ENCODE results near the gene RRM2. TPM values are rescaled to one million over a fixed set of nuclear protein-coding genes. Genes with fewer than 3 reads are reported as not detected.
A peak's percentile ranks its signal among the peaks of the same experiment; 100 is the strongest.

The RRM2 gene
- total and polyA plus RNA-seq, 5 donors from 2014 or later: 7.9 to 25.8 (median 9.3) TPM

GRCh38 chr2:10109311-10109710, 13.2 kb upstream of the RRM2 start:
- peaks cover 0 to 4% (median 0%) of the 10 kb centered on the region in 4 donors for H3K4me1 Mint-ChIP-seq
- no peak overlapping the region for H3K4me3 Mint-ChIP-seq
- H3K9me3 Mint-ChIP-seq: peaks cover 0 to 8% (median 2%) of the 10 kb centered on the region in 7 donors
- no peak overlapping the region for H3K27ac Mint-ChIP-seq
- no peak overlapping the region for H3K27ac ChIP-seq (ENCODE audit: insufficient read depth, low read length, poor library complexity, severe bottlenecking)
- no peaks in the 10 kb centered on the region for H3K36me3 ChIP-seq (ENCODE audit: control insufficient read depth, insufficient read depth, low read length)
- no peaks in the 10 kb centered on the region for H3K36me3 Mint-ChIP-seq
- H3K4me1 ChIP-seq (ENCODE audit: control insufficient read depth, insufficient read depth, low read length, poor library complexity, severe bottlenecking): no peaks in the 10 kb centered on the region
- no peak overlapping the region for H3K4me3 ChIP-seq (ENCODE audit: low read depth, low read length)
- ATAC-seq (ENCODE audit: low read depth in 2 of 2) (no peak), DNase-seq (no peak)
- H3K27me3 ChIP-seq (ENCODE audit: control insufficient read depth, insufficient read depth, low read length): no peaks in the 10 kb centered on the region
- H3K27me3 Mint-ChIP-seq: no peaks in the 10 kb centered on the region
- H3K9me3 ChIP-seq (ENCODE audit: control insufficient read depth in 2 of 2, low read length in 2 of 2): no peaks in the 10 kb centered on the region

- no peaks in the 10 kb centered on the region for H3K36me3 ChIP-seq (ENCODE audit: control insufficient read depth, insufficient read depth, low read length)
- Mint-ChIP-seq H3K27me3 (peaks cover 6% of the 10 kb centered on the region), H3K4me3 (peak overlapping the region; percentile 19 to 95 (median 64)), H3K27ac (no peak overlapping the region), H3K9me3 (no peaks in the 10 kb centered on the region), H3K36me3 (no peaks in the 10 kb centered on the region), H3K4me1 (peaks cover 13 to 43% (median 21%) of the 10 kb centered on the region in 4 donors)
- H3K27ac ChIP-seq (ENCODE audit: insufficient read depth, low read length, poor library complexity, severe bottlenecking): no peak overlapping the region
- H3K27me3 ChIP-seq (ENCODE audit: control insufficient read depth, insufficient read depth, low read length): no peaks in the 10 kb centered on the region
- no peak overlapping the region for H3K4me3 ChIP-seq (ENCODE audit: low read depth, low read length)
- H3K9me3 ChIP-seq (ENCODE audit: control insufficient read depth in 2 of 2, low read length in 2 of 2): no peaks in the 10 kb centered on the region
- no peak for DNase-seq
- no peak for ATAC-seq (ENCODE audit: low read depth in 2 of 2)
- peaks cover 36% of the 10 kb centered on the region for H3K4me1 ChIP-seq (ENCODE audit: control insufficient read depth, insufficient read depth, low read length, poor library complexity, severe bottlenecking)
These were observed 3.6 kb upstream of the RRM2 start for GRCh38 chr2:10119027-10119325.

GRCh38 chr2:10119601-10120157, 2.9 kb upstream of the RRM2 start:
- peak overlapping the region; percentile 83 for H3K27ac ChIP-seq (ENCODE audit: insufficient read depth, low read length, poor library complexity, severe bottlenecking)
- Mint-ChIP-seq H3K4me3 (peak overlapping the region; percentile 95 to 99 (median 96)), H3K9me3 (no peaks in the 10 kb centered on the region), H3K27ac (peak overlapping the region; percentile 14 to 98 (median 92)), H3K4me1 (peaks cover 17 to 48% (median 26%) of the 10 kb centered on the region in 4 donors), H3K27me3 (peaks cover 6% of the 10 kb centered on the region), H3K36me3 (no peaks in the 10 kb centered on the region)
- H3K4me1 ChIP-seq (ENCODE audit: control insufficient read depth, insufficient read depth, low read length, poor library complexity, severe bottlenecking): peaks cover 42% of the 10 kb centered on the region
- DNase-seq (no peak), ATAC-seq (ENCODE audit: low read depth in 2 of 2) (no peak)
- no peaks in the 10 kb centered on the region for H3K9me3 ChIP-seq (ENCODE audit: control insufficient read depth in 2 of 2, low read length in 2 of 2)
- no peaks in the 10 kb centered on the region for H3K36me3 ChIP-seq (ENCODE audit: control insufficient read depth, insufficient read depth, low read length)
- H3K4me3 ChIP-seq (ENCODE audit: low read depth, low read length): no peak overlapping the region
- H3K27me3 ChIP-seq (ENCODE audit: control insufficient read depth, insufficient read depth, low read length): no peaks in the 10 kb centered on the region

- Histone ChIP-seq H3K9me3 (ENCODE audit: control insufficient read depth in 2 of 2, low read length in 2 of 2) (no peaks in the 10 kb centered on the region), H3K27me3 (ENCODE audit: control insufficient read depth, insufficient read depth, low read length) (no peaks in the 10 kb centered on the region), H3K4me3 (ENCODE audit: low read depth, low read length) (peak overlapping the region; percentile 61), H3K4me1 (ENCODE audit: control insufficient read depth, insufficient read depth, low read length, poor library complexity, severe bottlenecking) (peaks cover 49% of the 10 kb centered on the region), H3K36me3 (ENCODE audit: control insufficient read depth, insufficient read depth, low read length) (no peaks in the 10 kb centered on the region), H3K27ac (ENCODE audit: insufficient read depth, low read length, poor library complexity, severe bottlenecking) (peak overlapping the region; percentile 83)
- Mint-ChIP-seq H3K36me3 (no peaks in the 10 kb centered on the region), H3K27me3 (peaks cover 6% of the 10 kb centered on the region), H3K27ac (peak overlapping the region; percentile 89 to 98 (median 92)), H3K4me3 (peak overlapping the region; percentile 95 to 99 (median 97)), H3K9me3 (peaks cover 0 to 1% (median 0%) of the 10 kb centered on the region in 7 donors), H3K4me1 (peaks cover 17 to 55% (median 31%) of the 10 kb centered on the region in 4 donors)
- ATAC-seq (ENCODE audit: low read depth in 2 of 2) (peak; percentile 75 to 80), DNase-seq (peak; percentile 87 to 97 (median 89))
These were observed 2.2 kb upstream of the RRM2 start for GRCh38 chr2:10120158-10120876.

- no peaks in the 10 kb centered on the region for H3K27me3 ChIP-seq (ENCODE audit: control insufficient read depth, insufficient read depth, low read length)
- peak overlapping the region; percentile 83 for H3K27ac ChIP-seq (ENCODE audit: insufficient read depth, low read length, poor library complexity, severe bottlenecking)
- Mint-ChIP-seq H3K36me3 (no peaks in the 10 kb centered on the region), H3K27me3 (peaks cover 6% of the 10 kb centered on the region), H3K27ac (peak overlapping the region; percentile 76 to 92 (median 77)), H3K9me3 (peaks cover 0 to 1% (median 0%) of the 10 kb centered on the region in 7 donors), H3K4me1 (peaks cover 17 to 60% (median 37%) of the 10 kb centered on the region in 4 donors), H3K4me3 (peak overlapping the region; percentile 95 to 99 (median 97))
- H3K9me3 ChIP-seq (ENCODE audit: control insufficient read depth in 2 of 2, low read length in 2 of 2): no peaks in the 10 kb centered on the region
- peak overlapping the region; percentile 61 for H3K4me3 ChIP-seq (ENCODE audit: low read depth, low read length)
- H3K4me1 ChIP-seq (ENCODE audit: control insufficient read depth, insufficient read depth, low read length, poor library complexity, severe bottlenecking): peaks cover 56% of the 10 kb centered on the region
- ATAC-seq (ENCODE audit: low read depth in 2 of 2) (no peak), DNase-seq (peak in 1 of 3 donors; percentile 39)
- H3K36me3 ChIP-seq (ENCODE audit: control insufficient read depth, insufficient read depth, low read length): no peaks in the 10 kb centered on the region
These were observed 1.5 kb upstream of the RRM2 start for GRCh38 chr2:10120877-10121574.

GRCh38 chr2:10123281-10123680, 742 bp downstream of the RRM2 start:
- no peaks in the 10 kb centered on the region for H3K27me3 ChIP-seq (ENCODE audit: control insufficient read depth, insufficient read depth, low read length)
- no peaks in the 10 kb centered on the region for H3K9me3 ChIP-seq (ENCODE audit: control insufficient read depth in 2 of 2, low read length in 2 of 2)
- no peak overlapping the region for H3K27ac ChIP-seq (ENCODE audit: insufficient read depth, low read length, poor library complexity, severe bottlenecking)
- Mint-ChIP-seq H3K27ac (peak overlapping the region; percentile 7 to 73 (median 62)), H3K9me3 (peaks cover 0 to 1% (median 0%) of the 10 kb centered on the region in 7 donors), H3K27me3 (peaks cover 6% of the 10 kb centered on the region), H3K36me3 (no peaks in the 10 kb centered on the region), H3K4me1 (peaks cover 14 to 69% (median 45%) of the 10 kb centered on the region in 4 donors), H3K4me3 (peak overlapping the region; percentile 83 to 96 (median 90))
- DNase-seq (no peak), ATAC-seq (ENCODE audit: low read depth in 2 of 2) (no peak)
- H3K4me1 ChIP-seq (ENCODE audit: control insufficient read depth, insufficient read depth, low read length, poor library complexity, severe bottlenecking): peaks cover 64% of the 10 kb centered on the region
- H3K4me3 ChIP-seq (ENCODE audit: low read depth, low read length): peak overlapping the region; percentile 66
- H3K36me3 ChIP-seq (ENCODE audit: control insufficient read depth, insufficient read depth, low read length): no peaks in the 10 kb centered on the region

GRCh38 chr2:10124538-10125045, 2.1 kb downstream of the RRM2 start:
- Histone ChIP-seq H3K9me3 (ENCODE audit: control insufficient read depth in 2 of 2, low read length in 2 of 2) (no peaks in the 10 kb centered on the region), H3K27me3 (ENCODE audit: control insufficient read depth, insufficient read depth, low read length) (no peaks in the 10 kb centered on the region), H3K36me3 (ENCODE audit: control insufficient read depth, insufficient read depth, low read length) (no peaks in the 10 kb centered on the region), H3K4me1 (ENCODE audit: control insufficient read depth, insufficient read depth, low read length, poor library complexity, severe bottlenecking) (peaks cover 64% of the 10 kb centered on the region), H3K27ac (ENCODE audit: insufficient read depth, low read length, poor library complexity, severe bottlenecking) (peak overlapping the region; percentile 53), H3K4me3 (ENCODE audit: low read depth, low read length) (peak overlapping the region; percentile 68)
- Mint-ChIP-seq H3K27me3 (peaks cover 6% of the 10 kb centered on the region), H3K4me3 (peak overlapping the region; percentile 11 to 96 (median 86)), H3K4me1 (peaks cover 19 to 73% (median 51%) of the 10 kb centered on the region in 4 donors), H3K36me3 (no peaks in the 10 kb centered on the region), H3K27ac (peak overlapping the region in 2 of 3 donors; percentile 22 to 86), H3K9me3 (peaks cover 0 to 1% (median 0%) of the 10 kb centered on the region in 7 donors)
- ATAC-seq (ENCODE audit: low read depth in 2 of 2) (no peak), DNase-seq (peak; percentile 45 to 86 (median 80))

Data from CD4-positive, CD25-positive, alpha-beta regulatory T cell (primary cell).